WERI-Rb-1 (cell line): ENCODE measurements around the gene FHIT.
"Not testable (repeated sequence)": the region's sequence is repeated elsewhere in the genome, so short reads cannot be mapped to it uniquely, and the experiment has no call there.

ENCODE experiments used
- DNase-seq: peaks from one replicate; pipeline ENCODE4 v3.0.0-alpha.2; 2020
- H3K27ac ChIP-seq: fragments of 250-450 bp; sonication (Bioruptor Pico); 2 replicates; pipeline ENCODE4 v1.5.1; 2020; ENCODE audit warnings: mild to moderate bottlenecking, moderate library complexity
- H3K27me3 ChIP-seq: fragments of 250-450 bp; sonication (Bioruptor Pico); 2 replicates; pipeline ENCODE4 v1.5.1; 2021; ENCODE audit warnings: mild to moderate bottlenecking, low read depth, moderate library complexity; ENCODE audit not compliant: insufficient read depth, severe bottlenecking
- H3K36me3 ChIP-seq: fragments of 250-450 bp; sonication (Bioruptor Pico); 2 replicates; pipeline ENCODE4 v1.5.1; 2020; ENCODE audit warnings: mild to moderate bottlenecking, moderate library complexity
- H3K4me3 ChIP-seq: 2 replicates; pipeline ENCODE4 v1.5.1; 2011; ENCODE audit warnings: low read depth, mild to moderate bottlenecking, control low read depth, low read length
- H3K9me3 ChIP-seq: fragments of 250-450 bp; sonication (Bioruptor Pico); 2 replicates; pipeline ENCODE4 v1.5.1; 2021; ENCODE audit warnings: mild to moderate bottlenecking, moderate library complexity; ENCODE audit not compliant: severe bottlenecking
- CTCF ChIP-seq: IDR thresholded peaks from 2 replicates; pipeline ENCODE4 v1.5.1; 2011; ENCODE audit warnings: low read depth, mild to moderate bottlenecking, control low read depth, inconsistent platforms, low read length

The FHIT gene

GRCh38 chr3:61068084-61068483, 183.2 kb downstream of the FHIT start:
- no peak for DNase-seq
- no peak overlapping the region for H3K4me3 ChIP-seq
- TF ChIP-seq CTCF, result no peak
- H3K27ac ChIP-seq, result no peak overlapping the region
- peaks cover 4% of the 10 kb centered on the region for H3K9me3 ChIP-seq
- no peaks in the 10 kb centered on the region for H3K27me3 ChIP-seq
- H3K36me3 ChIP-seq, result no peaks in the 10 kb centered on the region

DNA sequence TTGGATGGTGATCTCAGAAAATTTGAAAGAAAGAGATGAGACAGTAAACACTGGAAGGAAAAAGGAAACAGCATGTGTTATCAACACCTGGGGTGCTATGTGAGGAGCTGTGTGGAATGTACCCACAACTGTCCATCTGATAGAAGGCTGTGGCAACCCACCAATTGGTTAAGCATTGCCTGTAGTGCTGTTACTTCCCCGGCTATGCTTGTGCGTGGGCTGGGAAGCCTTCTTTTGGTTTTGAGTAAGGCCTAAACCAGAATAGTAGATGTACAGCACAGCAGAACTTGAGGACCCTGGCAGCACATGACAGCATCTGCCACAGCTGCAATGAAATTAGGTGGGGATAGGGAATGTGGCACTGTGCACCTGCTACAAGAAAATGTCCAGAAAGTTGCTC, 184.5 kb downstream of the FHIT start:
- no peak for TF ChIP-seq CTCF
- no peaks in the 10 kb centered on the region for H3K36me3 ChIP-seq
- H3K9me3 ChIP-seq, result peaks cover 4% of the 10 kb centered on the region

GRCh38 chr3:61066222-61066621, 185.0 kb downstream of the FHIT start:
- DNase-seq, H3K27me3 ChIP-seq, H3K4me3 ChIP-seq, H3K36me3 ChIP-seq, H3K27ac ChIP-seq, H3K9me3 ChIP-seq: not testable (repeated sequence)

More for the DNA sequence above, 184.5 kb downstream of the FHIT start:
- H3K27ac ChIP-seq, result no peak overlapping the region
- H3K4me3 ChIP-seq, result no peak overlapping the region
- no peaks in the 10 kb centered on the region for H3K27me3 ChIP-seq
- no peak for DNase-seq

DNA sequence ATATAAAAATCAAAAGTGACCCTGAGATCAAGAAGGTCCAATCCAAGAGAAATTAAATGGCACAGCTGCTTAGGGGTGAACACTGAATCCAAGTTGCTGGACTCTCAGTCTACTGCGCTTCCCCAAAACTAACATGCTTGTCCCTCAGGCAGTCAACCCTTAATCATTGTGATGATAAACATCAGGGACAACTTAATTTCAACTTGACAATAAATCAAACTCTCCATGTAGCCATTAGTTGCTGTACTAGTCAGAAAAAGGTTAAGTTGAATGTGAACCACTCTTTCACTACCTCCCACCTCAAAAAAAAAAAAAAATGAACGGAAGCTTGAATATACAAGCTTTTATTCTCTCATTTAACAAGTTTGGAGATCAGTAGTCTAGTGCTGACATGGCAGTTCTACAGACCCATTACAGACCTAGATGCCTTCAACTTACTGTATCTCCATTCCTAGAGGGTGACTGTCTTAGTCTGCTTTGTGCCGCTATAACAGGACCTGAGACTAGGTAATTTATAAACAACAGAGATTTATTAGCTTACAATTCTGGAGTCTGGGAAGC, 185.7 kb downstream of the FHIT start:
- no peak for DNase-seq
- no peaks in the 10 kb centered on the region for H3K27me3 ChIP-seq
- no peak overlapping the region for H3K4me3 ChIP-seq
- H3K36me3 ChIP-seq, result no peaks in the 10 kb centered on the region
- H3K27ac ChIP-seq, result no peak overlapping the region
- no peak for TF ChIP-seq CTCF
- peaks cover 4% of the 10 kb centered on the region for H3K9me3 ChIP-seq

- Histone ChIP-seq H3K27me3 (no peaks in the 10 kb centered on the region), H3K36me3 (no peaks in the 10 kb centered on the region), H3K9me3 (peaks cover 4% of the 10 kb centered on the region), H3K4me3 (no peak overlapping the region), H3K27ac (peak overlapping the region; percentile 67)
- DNase-seq, result no peak
- TF ChIP-seq CTCF, result no peak
Observed at GRCh38 chr3:61061092-61061723, 190.0 kb downstream of the FHIT start.

GRCh38 chr3:61060411-61060861, 190.8 kb downstream of the FHIT start:
- DNase-seq, result peak; percentile 78
- no peak for TF ChIP-seq CTCF
- peak overlapping the region; percentile 52 for H3K27ac ChIP-seq
- no peak overlapping the region for H3K4me3 ChIP-seq
- H3K9me3 ChIP-seq, result peaks cover 4% of the 10 kb centered on the region
- no peaks in the 10 kb centered on the region for H3K27me3 ChIP-seq
- H3K36me3 ChIP-seq, result no peaks in the 10 kb centered on the region
